B cell (primary cell): Measurements from ENCODE around the gene ADGRD2. TPM values are rescaled to one million over a fixed set of nuclear protein-coding genes. Genes with fewer than 3 reads are reported as not detected.

Source experiments
- ATAC-seq: fragments of 200-7000 bp; cut with Tn5 transposase; one replicate; pipeline ENCODE4 v1.10.0; 2021; ENCODE audit warnings: low read depth, mild to moderate bottlenecking, moderate number of reproducible peaks, moderate library complexity
- CTCF ChIA-PET: fragments of 350-600 bp; sonication (Branson Sonifier 250); formaldehyde crosslinking; loops from one replicate; lab custom pipeline; 2021; ENCODE audit warnings: antibody characterized with exemption, inconsistent platforms; lab: Charles Lee
- POLR2A ChIA-PET: fragments of 350-600 bp; sonication (Branson Sonifier 250); formaldehyde crosslinking; loops from one replicate; lab custom pipeline; 2021; ENCODE audit warnings: antibody characterized with exemption; lab: Charles Lee
- DNase-seq: peaks from one replicate; pipeline ENCODE4 v3.0.0; 2013
- H2AFZ ChIP-seq: 2 replicates; pipeline ENCODE4 v1.6.1; 2012; ENCODE audit warnings: mild to moderate bottlenecking, low read depth, low read length; ENCODE audit not compliant: insufficient read depth, poor library complexity, severe bottlenecking
- H3K27ac ChIP-seq, 2 donors: 1 replicate in 1 of 2; 2 replicates in 1 of 2; pipeline ENCODE4 v1.5.1; 2012 to 2013; ENCODE audit warnings: low read length in 2 of 2, mild to moderate bottlenecking in 2 of 2, moderate library complexity in 1 of 2
- H3K27me3 ChIP-seq, 4 experiments: fragments of 200-600 bp in 1 of 4; sonication (generic) in 1 of 4; replicated peaks in 1 of 4; 1 replicate in 2 of 4; 2 replicates in 2 of 4; pipeline versions ENCODE4 v1.6.1 to v1.7.0; 2013 to 2016; ENCODE audit warnings: low read length in 3 of 4, mild to moderate bottlenecking in 2 of 4, mixed read lengths in 1 of 4, moderate library complexity in 1 of 4; ENCODE audit not compliant: insufficient read depth in 4 of 4, control insufficient read depth in 3 of 4; ENCODE audit errors: control extremely low read depth in 1 of 4
- H3K36me3 ChIP-seq, 2 experiments: replicated peaks in 1 of 2; 1 replicate in 1 of 2; 2 replicates in 1 of 2; pipeline versions ENCODE4 v1.6.1 to v1.7.1; 2013; ENCODE audit warnings: low read length in 1 of 2; ENCODE audit not compliant: insufficient read depth in 2 of 2, control insufficient read depth in 1 of 2; ENCODE audit errors: control extremely low read depth in 1 of 2, extremely low read depth in 1 of 2
- H3K4me1 ChIP-seq, 2 donors: fragments of 200-600 bp in 1 of 2; sonication (generic) in 1 of 2; 1 replicate in 1 of 2; 2 replicates in 1 of 2; pipeline versions ENCODE4 v1.5.1 to v1.6.1; 2013 to 2017; ENCODE audit warnings: low read length in 2 of 2; ENCODE audit not compliant: control insufficient read depth in 2 of 2, insufficient read depth in 2 of 2
- H3K4me2 ChIP-seq: replicated peaks from 2 replicates; pipeline ENCODE3; 2012; ENCODE audit warnings: mild to moderate bottlenecking, low read depth, low read length; ENCODE audit not compliant: poor library complexity, severe bottlenecking
- H3K4me3 ChIP-seq, 5 experiments: fragments of 200-600 bp in 1 of 5; sonication (generic) in 1 of 5; 1 replicate in 3 of 5; 2 replicates in 2 of 5; pipeline versions ENCODE4 v1.5.1 to v1.7.0; 2011 to 2016; ENCODE audit warnings: low read length in 4 of 5, mild to moderate bottlenecking in 4 of 5, low read depth in 2 of 5, control low read depth in 1 of 5, moderate library complexity in 1 of 5; ENCODE audit not compliant: insufficient read depth in 1 of 5; ENCODE audit errors: control extremely low read depth in 1 of 5, extremely low read depth in 1 of 5
- H3K79me2 ChIP-seq: fragments of 200-600 bp; sonication (generic); one replicate; pipeline ENCODE4 v1.6.0; 2016; ENCODE audit warnings: low read length; ENCODE audit not compliant: control insufficient read depth, insufficient read depth
- H3K9ac ChIP-seq: fragments of 200-600 bp; sonication (generic); 2 replicates; pipeline ENCODE4 v1.6.1; 2017; ENCODE audit warnings: mild to moderate bottlenecking, low read length, moderate library complexity
- H3K9me3 ChIP-seq, 3 donors: one replicate each; pipeline versions ENCODE4 v1.6.1 to v1.7.1; 2013; ENCODE audit warnings: low read length in 2 of 3; ENCODE audit not compliant: control insufficient read depth in 2 of 3, insufficient read depth in 1 of 3; ENCODE audit errors: control extremely low read depth in 1 of 3
- H4K20me1 ChIP-seq: 2 replicates; pipeline ENCODE4 v1.6.0; 2012; ENCODE audit warnings: mild to moderate bottlenecking, low read length; ENCODE audit not compliant: insufficient read depth, control insufficient read depth, poor library complexity, severe bottlenecking
- H3K27ac Mint-ChIP-seq: one replicate; pipeline ENCODE4 v1.8.0; 2021; ENCODE audit warnings: mixed read lengths
- H3K27me3 Mint-ChIP-seq: one replicate; pipeline ENCODE4 v1.8.0; 2021; ENCODE audit warnings: mixed read lengths
- H3K4me1 Mint-ChIP-seq: one replicate; pipeline ENCODE4 v1.8.0; 2021; ENCODE audit warnings: mixed read lengths
- H3K4me3 Mint-ChIP-seq: one replicate; pipeline ENCODE4 v1.8.0; 2021; ENCODE audit warnings: mixed read lengths
- H3K9me3 Mint-ChIP-seq: one replicate; pipeline ENCODE4 v1.8.0; 2022; ENCODE audit warnings: mixed read lengths; ENCODE audit not compliant: insufficient read depth
- CTCF ChIP-seq: fragments of 200-600 bp; IDR thresholded peaks from one replicate; pipeline ENCODE4 v1.8.0; 2022; ENCODE audit warnings: antibody characterized with exemption, mild to moderate bottlenecking
- EZH2 ChIP-seq: IDR thresholded peaks from 2 replicates; pipeline ENCODE4 v1.6.1; 2012; ENCODE audit warnings: borderline replicate concordance, low read depth, mild to moderate bottlenecking, moderate library complexity, low read length; ENCODE audit not compliant: insufficient read depth, poor library complexity, severe bottlenecking
- WGBS: methylation state at CpG from one replicate; pipeline ENCODE4 v1.1.5; 2013; ENCODE audit warnings: missing lambda C conversion rate; ENCODE audit not compliant: insufficient coverage; 5-methylcytosine and 5-hydroxymethylcytosine counted together
- intact Hi-C: fragments of 100-400 bp; cut with micrococcal nuclease; formaldehyde crosslinking; loops from one replicate; pipeline ENCODE4 v1.10.0; 2022
- polyA plus RNA-seq: library from polyadenylated mRNA; depleted of rRNA; stranded (reverse); fragments of >200 nt; gene quantifications from 2 replicates; pipeline ENCODE4 v1.2.3, GENCODE V29; 2012
- total RNA-seq, 2 donors: library from RNA; stranded (reverse); fragments of 120-200 nt in 1 of 2; gene quantifications; 1 replicate in 1 of 2; 2 replicates in 1 of 2; pipeline versions ENCODE4 v1.2.3 to v1.2.4, GENCODE V29; 2013 to 2022

ADGRD2 gene
- total and polyA plus RNA-seq, 2 donors (not counting 1 experiment from before 2014, with no cell fraction given) = not detected

GRCh38 chr9:124507880-124508423 is 57.7 kb downstream of the ADGRD2 start:
- WGBS = 77% methylated on average over 10 of the region's 11 CpGs
- Histone ChIP-seq H3K9ac (no peak overlapping the region), H3K79me2 (no peaks in the 10 kb centered on the region), H3K4me1 (peaks cover 7 to 9% of the 10 kb centered on the region in 2 donors), H3K4me3 (no peak overlapping the region), H4K20me1 (no peaks in the 10 kb centered on the region), H3K27ac (no peak overlapping the region), H3K27me3 (peaks cover 0 to 32% (median 5%) of the 10 kb centered on the region in 4 experiments), H3K4me2 (no peak overlapping the region), H3K9me3 (peaks cover 0 to 7% (median 0%) of the 10 kb centered on the region in 3 donors), H3K36me3 (no peaks in the 10 kb centered on the region), H2AFZ (no peak overlapping the region)
- POLR2A ChIA-PET = no interaction called here
- Mint-ChIP-seq H3K4me3 (no peak overlapping the region), H3K27ac (no peak overlapping the region), H3K27me3 (peaks cover 30% of the 10 kb centered on the region), H3K4me1 (peaks cover 10% of the 10 kb centered on the region), H3K9me3 (no peaks in the 10 kb centered on the region)
- CTCF ChIA-PET = no interaction called here
- intact Hi-C loops = no loop called here
- ATAC-seq = no peak
- TF ChIP-seq CTCF (no peak), EZH2 (no peak)
- no peak for DNase-seq

- Histone ChIP-seq H3K9ac (no peak overlapping the region), H3K79me2 (no peaks in the 10 kb centered on the region), H3K27me3 (peaks cover 0 to 13% (median 0%) of the 10 kb centered on the region in 4 experiments), H3K36me3 (no peaks in the 10 kb centered on the region), H3K9me3 (no peaks in the 10 kb centered on the region), H3K4me3 (no peak overlapping the region), H3K27ac (no peak overlapping the region), H2AFZ (no peak overlapping the region), H3K4me1 (no peaks in the 10 kb centered on the region), H4K20me1 (no peaks in the 10 kb centered on the region), H3K4me2 (no peak overlapping the region)
- CTCF ChIA-PET = no interaction called here
- ATAC-seq = no peak
- POLR2A ChIA-PET = no interaction called here
- no peaks in the 10 kb centered on the region for H3K9me3 Mint-ChIP-seq
- no peaks in the 10 kb centered on the region for H3K4me1 Mint-ChIP-seq
- intact Hi-C loops = no loop called here
- peaks cover 22% of the 10 kb centered on the region for H3K27me3 Mint-ChIP-seq
- no peak overlapping the region for H3K27ac Mint-ChIP-seq
- 86% methylated on average over 8 of the region's 9 CpGs for WGBS
- DNase-seq = no peak
- H3K4me3 Mint-ChIP-seq = no peak overlapping the region
- TF ChIP-seq CTCF (no peak), EZH2 (no peak)
These were observed 60.6 kb downstream of the ADGRD2 start for GRCh38 chr9:124510650-124511425.
